GM21447 (cell line): Measurements from ENCODE around the gene NAALAD2.
"Not testable (repeated sequence)": the region's sequence is repeated elsewhere in the genome, so short reads cannot be mapped to it uniquely, and the experiment has no call there.

ENCODE experiments used
- ATAC-seq: cut with Tn5 transposase; IDR thresholded peaks from one replicate; pipeline ENCODE4 v1.9.1; 2021; ENCODE audit not compliant: unreplicated experiment

NAALAD2 gene

DNA sequence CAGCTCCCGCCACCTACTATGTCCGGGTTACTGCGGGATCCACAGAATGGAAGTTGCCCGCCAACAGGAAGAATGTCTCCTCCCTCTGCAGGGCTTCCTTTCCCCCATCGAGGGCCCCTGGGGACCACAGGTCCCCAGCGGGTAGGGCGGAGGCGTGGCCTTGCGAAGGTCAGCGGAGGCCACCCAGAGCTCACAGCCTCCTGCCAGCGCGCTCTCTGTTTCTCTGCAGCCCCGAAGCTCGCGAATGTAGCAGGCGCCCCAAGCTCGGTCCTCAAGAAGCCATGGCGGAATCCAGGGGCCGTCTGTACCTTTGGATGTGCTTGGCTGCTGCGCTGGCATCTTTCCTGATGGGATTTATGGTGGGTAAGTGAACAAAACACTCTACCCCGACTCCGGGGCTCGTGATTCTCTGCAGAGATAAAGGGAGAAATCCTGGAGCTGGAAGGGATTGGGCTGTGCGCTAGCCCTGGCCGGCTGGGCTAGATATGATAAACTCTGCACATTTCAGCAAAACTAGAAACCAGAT lies at the start of gene NAALAD2:
Gene NAALAD2 (plus strand): TSS at position 186 of the 526 bp plus-strand sequence. CDS start 96 bp downstream, at position 282.
- ATAC-seq, result peak; percentile 86

DNA sequence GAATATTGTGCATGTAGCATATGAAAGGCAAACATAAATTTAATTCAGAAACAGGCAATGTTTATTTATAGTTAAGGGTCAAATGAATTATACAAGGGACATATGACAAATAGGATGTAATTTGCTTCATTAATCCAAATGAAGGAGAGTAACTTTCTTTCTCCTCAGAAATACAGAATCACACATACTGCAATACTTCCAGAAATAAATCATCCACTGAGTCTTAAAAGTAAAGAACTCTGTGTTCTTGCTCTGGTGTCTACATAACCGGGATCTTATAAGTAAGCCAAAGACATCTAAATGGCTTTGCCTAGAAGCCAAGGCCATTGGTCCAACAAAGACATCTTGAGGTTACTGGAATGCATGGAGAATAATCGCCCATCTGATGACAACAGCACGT lies 48.8 kb upstream of the NAALAD2 start, which contains the start of gene UBTFL1:
Gene UBTFL1 (plus strand): TSS at position 301 of the 400 bp plus-strand sequence. CDS start 0 bp downstream, at position 301.
- not testable (repeated sequence) for ATAC-seq

DNA sequence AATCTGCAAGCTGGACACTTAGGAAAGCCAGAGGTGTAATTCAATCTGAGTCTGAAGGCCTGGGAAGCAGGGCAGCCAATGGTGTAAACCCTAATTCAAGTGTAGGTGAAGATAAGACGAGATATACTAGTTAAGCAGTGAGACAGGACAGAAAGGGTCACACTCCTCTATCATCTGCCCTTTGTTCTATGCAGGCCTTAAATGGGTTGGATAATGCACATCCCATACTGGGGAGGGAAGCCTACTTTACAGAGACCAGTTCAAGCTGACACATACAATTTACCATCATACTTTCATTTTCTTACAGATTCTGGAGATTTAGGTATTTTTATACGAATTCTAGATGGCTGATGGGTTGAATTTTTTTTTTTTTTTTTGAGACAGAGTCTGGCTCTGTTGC lies 45.7 kb upstream of the NAALAD2 start:
- ATAC-seq, result not testable (repeated sequence)

DNA sequence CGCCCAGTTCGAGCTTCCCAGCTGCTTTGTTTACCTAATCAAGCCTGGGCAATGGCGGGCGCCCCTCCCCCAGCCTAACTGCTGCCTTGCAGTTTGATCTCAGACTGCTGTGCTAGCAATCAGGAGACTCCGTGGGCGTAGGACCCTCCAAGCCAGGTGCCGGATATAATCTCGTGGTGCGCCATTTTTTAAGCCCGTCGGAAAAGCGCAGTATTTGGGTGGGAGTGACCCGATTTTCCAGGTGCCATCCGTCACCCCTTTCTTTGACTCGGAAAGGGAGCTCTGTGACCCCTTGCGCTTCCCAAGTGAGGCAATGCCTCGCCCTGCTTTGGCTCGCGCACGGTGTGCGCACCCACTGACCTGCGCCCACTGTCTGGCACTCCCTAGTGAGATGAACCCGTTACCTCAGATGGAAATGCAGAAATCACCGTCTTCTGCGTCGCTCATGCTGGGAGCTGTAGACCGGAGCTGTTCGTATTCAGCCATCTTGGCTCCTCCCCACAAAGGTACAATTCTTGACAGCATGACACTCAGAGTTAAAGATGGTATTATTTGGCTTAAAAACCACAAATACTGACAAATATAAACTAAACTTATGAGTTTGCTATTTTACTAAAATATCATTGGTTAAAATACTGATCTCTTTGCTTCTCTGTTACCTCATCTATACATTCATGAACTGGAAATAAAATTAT lies 39.1 kb upstream of the NAALAD2 start:
- not testable (repeated sequence) for ATAC-seq

DNA sequence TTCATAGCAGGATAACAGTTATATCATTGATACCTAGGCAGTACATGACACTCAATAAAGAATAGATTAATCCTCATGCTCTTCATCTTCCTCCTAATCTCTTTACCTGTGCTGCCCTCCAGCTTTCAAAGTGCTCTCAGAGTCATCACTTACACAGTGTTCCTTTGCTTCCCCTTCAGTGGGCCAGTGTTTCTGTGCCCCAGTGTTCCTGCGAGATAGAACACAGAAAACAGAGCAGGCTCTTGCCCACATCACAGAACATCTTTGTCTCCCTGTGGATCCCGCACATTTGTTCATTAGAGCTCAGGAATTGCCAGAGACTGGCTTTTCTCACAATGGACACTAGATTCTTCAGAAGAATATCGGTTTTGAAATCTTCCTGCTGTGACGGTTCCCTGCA lies 36.2 kb upstream of the NAALAD2 start:
- ATAC-seq, result not testable (repeated sequence)

DNA sequence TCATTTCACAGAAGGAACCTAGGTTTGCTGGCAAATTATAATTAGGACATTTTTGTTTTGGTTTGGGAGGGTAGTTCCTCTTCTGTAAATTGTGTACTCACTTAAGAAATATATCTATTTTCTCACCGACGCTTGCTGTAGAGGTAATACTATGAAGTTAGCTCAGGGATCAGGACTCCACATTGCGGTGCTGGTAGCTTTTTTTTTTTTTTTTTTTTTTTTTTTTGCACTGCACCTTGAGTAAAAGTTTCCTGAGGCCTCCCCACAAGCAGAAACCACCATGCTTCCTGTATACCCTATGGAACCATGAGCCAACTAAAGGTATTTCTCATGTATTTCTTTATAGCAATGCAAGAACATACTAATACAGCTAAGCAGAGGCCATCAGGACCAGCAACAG lies 34.0 kb upstream of the NAALAD2 start:
- ATAC-seq, result no peak

DNA sequence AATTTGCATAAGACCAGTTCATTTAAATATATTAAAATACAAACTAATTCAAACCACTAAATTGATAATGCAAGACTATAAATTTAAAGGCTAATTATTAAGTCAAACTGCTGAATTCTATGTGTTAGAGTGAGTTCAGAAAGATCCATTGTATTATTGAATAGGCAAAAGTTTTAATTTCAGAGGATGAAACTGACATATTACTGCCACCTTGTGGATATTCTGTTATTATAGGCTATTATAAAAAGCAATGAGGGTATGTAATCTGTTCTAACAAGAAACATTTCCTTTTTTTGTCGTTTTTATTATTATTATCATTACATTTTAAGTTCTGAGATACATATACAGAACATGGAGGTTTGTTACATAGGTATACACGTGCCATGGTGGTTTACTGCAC lies 20.9 kb upstream of the NAALAD2 start:
- ATAC-seq, result no peak

DNA sequence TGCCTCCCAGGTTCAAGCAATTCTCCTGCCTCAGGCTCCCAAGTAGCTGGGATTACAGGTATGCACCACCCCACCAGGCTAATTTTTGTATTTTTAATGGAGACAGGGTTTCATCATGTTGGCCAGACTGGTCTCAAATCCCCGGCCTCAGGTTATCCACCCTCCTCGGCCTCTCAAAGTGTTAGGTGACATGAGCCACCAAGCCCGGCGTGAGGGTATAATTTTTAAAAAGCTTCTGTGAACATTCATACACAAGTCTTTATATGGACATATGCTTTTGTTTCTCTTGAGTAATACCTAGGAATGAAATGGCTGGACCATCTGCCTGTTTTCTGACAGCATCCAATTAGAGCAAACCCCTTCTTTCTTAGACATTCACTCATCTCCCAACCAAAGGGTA lies 14.3 kb upstream of the NAALAD2 start:
- no peak for ATAC-seq

DNA sequence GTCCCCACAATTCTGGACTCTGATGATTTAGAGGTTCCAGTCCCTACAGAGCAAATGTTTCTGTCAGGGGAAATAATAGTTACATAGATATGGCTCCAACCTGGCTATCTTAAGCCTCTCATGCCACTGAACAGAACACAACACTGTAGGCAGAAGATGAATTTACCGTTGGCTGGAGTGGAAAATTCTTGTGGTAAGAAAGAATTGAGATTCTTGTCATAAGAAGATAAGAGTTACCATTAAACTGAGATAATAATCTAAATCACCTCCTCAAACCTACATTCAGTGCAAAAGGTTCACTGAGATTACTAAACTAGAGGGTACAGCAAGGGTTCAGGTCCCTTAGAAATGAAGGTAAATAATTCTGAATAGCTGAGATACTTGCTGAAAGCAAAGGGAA lies 10.1 kb upstream of the NAALAD2 start:
- ATAC-seq, result no peak

DNA sequence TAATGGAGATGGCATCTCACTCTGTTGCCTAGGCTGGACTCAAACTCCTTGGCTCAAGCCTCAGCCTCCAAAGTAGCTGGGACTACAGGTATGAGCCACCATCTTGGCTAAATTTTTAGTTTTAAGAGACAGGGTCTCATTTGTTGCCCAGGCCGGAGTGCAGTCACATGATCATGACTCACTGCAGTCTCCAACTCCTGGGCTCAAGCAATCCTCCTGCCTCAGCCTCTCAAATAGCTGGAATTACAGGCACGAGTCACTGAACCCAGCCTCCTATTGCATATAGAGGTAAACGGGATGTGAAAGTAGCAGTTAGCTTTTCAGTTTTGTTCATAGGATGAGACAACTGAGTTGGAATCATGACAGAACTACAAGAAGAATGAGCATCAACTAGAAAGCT lies 9.5 kb upstream of the NAALAD2 start:
- ATAC-seq, result no peak

DNA sequence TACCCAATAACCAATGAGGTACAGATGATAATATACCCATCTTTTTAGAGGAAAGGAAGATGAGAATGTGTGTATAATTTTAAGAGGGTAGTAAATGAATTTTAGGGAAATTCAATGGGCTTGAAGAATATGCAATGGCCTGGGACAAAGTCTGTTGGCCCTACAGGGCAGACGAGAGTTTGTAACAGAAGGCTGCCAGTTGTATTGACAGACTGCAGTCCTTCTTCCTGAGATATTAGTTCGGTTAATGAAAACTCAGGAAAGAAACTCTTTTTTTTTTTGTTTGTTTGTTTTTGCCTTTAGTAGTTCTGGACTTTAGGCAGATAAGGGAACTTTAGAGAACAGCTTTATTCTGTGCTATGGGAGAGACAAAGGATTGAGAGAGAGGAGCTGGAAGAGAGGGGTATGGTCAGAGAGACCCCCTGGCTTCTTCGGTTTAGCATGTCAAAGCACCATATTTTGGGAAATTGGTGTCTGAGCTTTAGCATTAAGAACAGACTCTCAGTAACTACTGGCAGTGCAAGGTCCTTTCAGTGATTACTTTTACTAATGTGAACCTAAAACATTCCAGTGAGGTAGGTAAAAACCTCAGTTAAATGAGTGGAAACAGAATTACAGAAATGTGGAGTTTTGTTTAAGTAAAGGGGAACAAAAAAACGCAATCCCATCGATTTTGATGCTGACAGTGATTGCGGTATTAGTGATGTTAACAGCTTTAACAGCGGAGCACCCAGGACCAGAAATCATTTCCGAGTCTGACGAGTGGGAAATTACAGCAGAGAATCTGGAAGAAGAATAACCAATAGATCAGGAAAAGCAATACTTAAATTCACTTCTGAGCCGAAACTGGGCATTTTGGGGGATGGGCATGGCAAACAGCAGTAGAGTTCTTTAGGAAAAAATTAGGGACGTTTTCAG lies 644 bp upstream of the NAALAD2 start:
- ATAC-seq, result no peak

DNA sequence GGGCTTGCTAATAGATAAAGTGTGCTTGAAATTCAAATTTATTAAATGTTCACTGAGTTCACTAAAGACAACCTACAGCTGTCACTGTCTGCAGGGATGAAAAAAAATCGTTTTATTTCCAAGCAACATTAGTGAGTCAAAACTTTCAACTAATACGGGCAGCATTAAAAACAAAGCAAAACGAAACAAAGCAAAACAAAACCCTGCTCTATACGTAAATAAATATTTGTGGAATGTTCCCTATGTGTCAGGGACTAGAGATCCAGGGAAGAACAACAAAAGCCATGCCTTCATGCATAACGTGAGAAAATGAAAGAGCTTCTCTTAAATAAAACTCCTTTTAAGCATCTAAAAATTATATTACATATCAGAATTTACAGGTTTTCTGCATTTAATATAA lies 553 bp downstream of the NAALAD2 start:
- ATAC-seq, result no peak

DNA sequence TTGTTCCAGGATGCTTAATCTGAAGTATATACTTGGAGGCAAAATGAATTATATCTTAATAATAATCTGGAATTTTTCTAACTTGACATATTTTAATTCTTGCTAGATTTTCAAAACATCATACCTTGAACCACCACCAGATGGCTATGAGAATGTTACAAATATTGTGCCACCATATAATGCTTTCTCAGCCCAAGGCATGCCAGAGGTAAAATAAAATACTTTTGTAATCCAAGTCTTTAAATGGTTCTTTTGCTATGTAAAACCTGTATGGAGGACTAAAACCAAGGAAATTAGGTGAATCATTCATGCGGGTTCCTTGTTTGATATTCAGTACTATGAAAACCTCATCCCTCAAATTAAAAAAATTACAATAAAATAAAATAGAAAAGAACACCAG lies 14.4 kb downstream of the NAALAD2 start:
- ATAC-seq, result no peak

DNA sequence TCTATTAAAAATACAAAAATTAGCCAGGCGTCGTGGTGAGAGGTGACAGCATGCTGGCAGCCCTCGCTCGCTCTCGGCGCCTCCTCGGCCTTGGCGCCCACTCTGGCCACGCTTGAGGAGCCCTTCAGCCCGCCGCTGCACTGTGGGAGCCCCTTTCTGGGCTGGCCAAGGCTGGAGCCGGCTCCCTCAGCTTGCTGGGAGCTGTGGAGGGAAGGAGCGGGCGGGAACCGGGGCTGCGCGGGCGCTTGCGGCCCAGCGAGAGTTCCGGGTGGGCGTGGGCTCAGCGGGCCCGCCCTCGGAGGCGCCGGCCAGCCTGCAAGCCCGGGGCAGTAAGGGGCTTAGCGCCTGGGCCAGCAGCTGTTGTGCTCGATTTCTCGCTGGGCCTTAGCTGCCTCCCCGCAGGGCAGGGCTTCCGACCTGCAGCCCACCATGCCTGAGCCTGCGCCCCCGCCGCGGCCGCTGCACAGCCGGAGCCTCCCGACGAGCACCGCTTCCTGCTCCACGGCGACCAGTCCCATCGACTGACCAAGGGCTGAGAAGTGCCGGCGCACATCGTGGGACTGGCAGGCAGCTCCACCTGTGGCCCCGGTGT lies 32.6 kb downstream of the NAALAD2 start:
- not testable (repeated sequence) for ATAC-seq

DNA sequence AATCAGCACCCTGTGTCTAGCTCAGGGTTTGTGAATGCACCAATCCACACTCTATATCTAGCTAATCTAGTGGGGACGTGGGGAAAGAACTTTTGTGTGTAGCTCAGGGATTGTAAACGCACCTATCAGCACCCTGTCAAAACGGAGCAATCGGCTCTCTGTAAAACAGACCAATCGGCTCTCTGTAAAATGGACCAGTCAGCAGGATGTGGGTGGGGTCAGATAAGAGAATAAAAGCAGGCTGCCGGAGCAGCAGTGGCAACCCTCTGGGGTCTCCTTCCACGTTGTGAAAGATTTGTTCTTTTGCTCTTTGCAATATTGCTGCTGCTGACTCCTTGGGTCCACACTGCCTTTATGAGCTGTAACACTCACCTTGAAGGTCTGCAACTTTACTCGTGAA lies 33.2 kb downstream of the NAALAD2 start:
- not testable (repeated sequence) for ATAC-seq

DNA sequence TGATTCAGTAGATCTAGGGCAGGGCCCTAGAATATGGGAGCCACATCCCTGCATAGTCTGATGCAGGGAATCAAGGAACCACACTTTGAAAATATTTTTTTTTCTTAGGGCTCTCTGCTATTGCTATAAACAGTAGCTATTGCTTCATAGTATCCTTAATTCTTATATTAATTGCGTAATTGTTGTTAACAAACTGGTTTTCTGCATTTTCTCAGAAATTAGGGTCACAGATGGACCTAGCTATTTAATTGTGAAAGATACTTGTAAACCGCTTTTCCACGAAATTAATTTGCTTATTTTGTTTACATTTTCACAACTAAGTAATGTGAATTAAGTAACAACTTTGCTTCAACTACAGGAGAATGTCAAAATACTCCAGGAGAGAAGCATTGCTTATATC lies 34.1 kb downstream of the NAALAD2 start:
- no peak for ATAC-seq

DNA sequence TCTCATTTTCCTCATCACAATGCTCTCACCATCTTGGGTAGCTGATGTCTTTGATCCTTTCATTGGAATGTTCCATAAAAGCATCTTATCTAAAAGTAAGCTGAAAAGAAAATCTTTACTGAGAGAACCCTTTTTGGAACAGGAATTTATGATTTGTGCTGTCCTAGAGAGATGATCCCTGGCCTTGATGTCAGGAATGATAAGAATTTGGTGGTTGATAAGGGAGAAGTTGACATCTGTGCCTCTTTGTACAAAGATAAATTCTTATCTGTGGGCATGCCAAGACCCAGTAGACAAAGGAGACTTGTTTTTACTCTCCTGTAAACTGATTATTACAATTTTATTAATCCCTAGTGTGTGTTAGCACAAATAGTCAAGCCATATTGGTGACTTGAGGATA lies 36.9 kb downstream of the NAALAD2 start:
- ATAC-seq, result no peak

DNA sequence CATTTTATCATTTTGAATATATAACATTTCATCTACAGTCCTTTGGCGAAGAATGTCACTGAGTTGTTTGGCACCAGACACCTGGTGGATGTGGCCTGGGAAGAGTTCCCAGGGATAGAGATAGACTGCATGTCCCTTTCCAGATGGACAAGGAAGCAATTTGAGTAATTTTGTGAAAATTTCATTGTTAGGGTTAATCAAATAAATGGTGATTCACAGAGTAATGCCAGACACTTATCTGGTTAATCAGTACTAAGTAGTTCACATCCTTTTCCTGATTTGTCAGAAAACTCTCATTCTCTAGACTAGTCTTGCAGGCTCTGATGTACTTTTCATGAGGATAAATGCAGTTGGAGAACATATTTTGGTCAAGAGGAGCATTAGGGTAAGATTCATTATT lies 41.6 kb downstream of the NAALAD2 start:
- no peak for ATAC-seq

DNA sequence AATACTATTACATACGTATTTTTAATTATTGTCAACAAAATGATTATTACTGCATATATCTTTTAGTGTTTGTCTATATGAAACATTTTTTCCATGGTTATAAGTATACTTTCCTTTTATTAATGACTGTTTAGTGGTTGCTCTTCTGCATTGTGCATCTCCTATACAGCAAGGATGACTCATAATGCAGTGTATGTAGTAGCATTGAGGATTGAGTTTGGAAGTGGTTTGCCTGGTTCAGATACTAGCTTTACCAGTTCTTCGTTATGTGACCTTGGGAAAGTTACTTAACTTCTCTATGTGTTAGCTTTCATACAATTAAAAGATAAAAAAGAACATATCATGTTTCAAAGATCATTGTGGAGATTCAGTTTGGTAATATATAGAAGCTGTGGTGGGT lies 44.3 kb downstream of the NAALAD2 start:
- no peak for ATAC-seq

DNA sequence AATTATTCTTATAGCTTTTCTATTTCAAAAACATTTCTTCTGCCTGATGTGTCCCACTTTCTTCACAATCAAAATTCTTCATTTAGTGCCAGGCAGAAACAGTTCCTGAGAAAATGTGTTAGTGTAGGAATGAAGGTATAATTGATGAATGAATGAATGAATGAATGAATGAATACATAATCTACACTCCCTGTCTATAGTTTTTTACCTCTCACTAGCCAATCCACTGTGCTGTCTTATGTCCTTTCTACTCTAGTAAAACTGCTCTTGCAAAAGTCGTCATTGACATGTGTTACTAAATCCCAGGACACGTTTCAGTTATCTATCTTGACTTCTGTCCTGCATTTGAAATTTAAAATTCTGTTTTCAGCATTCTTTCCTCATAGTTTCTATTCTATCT lies 45.5 kb downstream of the NAALAD2 start:
- no peak for ATAC-seq

DNA sequence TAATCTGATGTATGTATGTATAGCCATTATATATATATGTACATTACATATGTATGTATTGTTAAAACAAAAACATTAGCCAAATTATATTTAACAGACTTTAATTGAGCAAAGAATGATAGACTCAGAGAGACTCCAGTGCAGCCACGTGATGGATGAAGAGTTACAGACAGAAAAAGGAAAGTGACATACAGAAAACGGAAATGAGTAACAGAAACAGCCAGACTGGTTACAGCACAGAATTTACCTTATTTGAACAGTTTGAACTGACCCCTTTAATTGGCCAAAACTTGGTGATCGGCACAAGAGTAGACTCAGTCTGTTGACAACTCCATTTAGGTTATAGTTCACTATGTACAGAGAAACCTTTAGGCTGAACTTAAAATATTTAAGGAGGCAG lies 53.4 kb downstream of the NAALAD2 start:
- no peak for ATAC-seq
